Vagina (tissue), 2 donors: ENCODE measurements around the gene NEXN. TPM values are rescaled to one million over a fixed set of nuclear protein-coding genes. Genes with fewer than 3 reads are reported as not detected.

Experiments
- DNase-seq, 2 donors: peaks; one replicate each; pipeline ENCODE4 v3.0.0-alpha.2; 2017; ENCODE audit errors: extremely low spot score in 2 of 2
- H3K27ac ChIP-seq: fragments of 200-600 bp; sonication (generic); one replicate; pipeline ENCODE4 v1.5.1; 2019
- H3K27me3 ChIP-seq: fragments of 200-600 bp; sonication (generic); one replicate; pipeline ENCODE4 v1.5.1; 2019
- H3K36me3 ChIP-seq, 2 donors: fragments of 200-600 bp; sonication (generic); one replicate each; pipeline ENCODE4 v1.5.1; 2017 to 2019
- H3K4me1 ChIP-seq: fragments of 200-600 bp; sonication (generic); one replicate; pipeline ENCODE4 v1.5.1; 2019
- H3K4me3 ChIP-seq, 2 donors: fragments of 200-600 bp; sonication (generic); 1 replicate in 1 of 2; 2 replicates in 1 of 2; pipeline ENCODE4 v1.5.1; 2016 to 2019
- H3K9me3 ChIP-seq: fragments of 200-600 bp; sonication (generic); one replicate; pipeline ENCODE4 v1.5.1; 2019
- POLR2A ChIP-seq, 2 donors: fragments of 450-650 bp; IDR thresholded peaks; one replicate each; pipeline ENCODE4 v1.6.1; 2017; ENCODE audit warnings: antibody characterized with exemption in 2 of 2, mild to moderate bottlenecking in 2 of 2, moderate library complexity in 2 of 2
- POLR2AphosphoS5 ChIP-seq, 2 donors: sonication (generic); formaldehyde crosslinking; IDR thresholded peaks; one replicate each; pipeline ENCODE4 v1.9.0; 2017; ENCODE audit warnings: antibody characterized with exemption in 2 of 2, mild to moderate bottlenecking in 2 of 2, low read depth in 1 of 2; ENCODE audit not compliant: insufficient read depth in 1 of 2
- intact Hi-C: fragments of 100-400 bp; cut with DNase I; formaldehyde crosslinking; loops from one replicate; pipeline ENCODE4 v1.15.1; 2023
- total RNA-seq: library from RNA; depleted of rRNA; stranded (reverse); fragments of >200 nt; gene quantifications from one replicate; pipeline ENCODE4 v1.2.3, GENCODE V29; 2016
- TF ChIP-seq, protein P1 (sequence below), 3 experiments: fragments of 450-650 bp in 2 of 3; fragments of 200-600 bp in 1 of 3; sonication (generic) in 1 of 3; IDR thresholded peaks; one replicate each; pipeline ENCODE4 v1.5.1; 2017 to 2019; ENCODE audit warnings: antibody characterized with exemption in 3 of 3, mild to moderate bottlenecking in 2 of 3, moderate library complexity in 2 of 3

Gene NEXN
- total RNA-seq, 1 donor from 2014 or later: 20.1 TPM

DNA sequence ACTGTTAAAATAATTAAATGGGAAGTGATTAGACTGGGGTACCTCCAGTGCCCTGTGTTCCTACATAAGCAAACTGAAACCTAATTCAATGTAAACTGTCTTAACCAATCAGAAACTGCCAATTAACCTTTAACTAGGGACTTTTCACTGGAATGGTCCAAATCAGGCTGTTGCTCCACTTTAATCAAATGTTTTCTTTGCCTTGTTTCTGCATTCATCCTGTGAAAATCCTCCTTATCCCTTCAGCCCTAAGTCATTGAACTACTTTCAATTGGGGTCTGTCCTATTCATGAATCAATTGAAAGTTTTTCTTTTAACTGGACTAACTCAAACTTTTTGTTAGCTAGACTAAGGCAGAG is 95.6 kb downstream of the NEXN start:
- Histone ChIP-seq H3K27me3 (no peaks in the 10 kb centered on the region), H3K36me3 (no peaks in the 10 kb centered on the region), H3K4me3 (no peak overlapping the region), H3K4me1 (peaks cover 9% of the 10 kb centered on the region), H3K9me3 (no peaks in the 10 kb centered on the region), H3K27ac (no peak overlapping the region)
- TF ChIP-seq POLR2AphosphoS5 (IDR thresholded peaks at IDR 0.05; ENCODE audit: insufficient read depth in 1 of 2, low read depth in 1 of 2) (no peak), POLR2A (IDR thresholded peaks at IDR 0.05) (no peak)
- intact Hi-C loops: no loop called here
- DNase-seq: no peak

DNA sequence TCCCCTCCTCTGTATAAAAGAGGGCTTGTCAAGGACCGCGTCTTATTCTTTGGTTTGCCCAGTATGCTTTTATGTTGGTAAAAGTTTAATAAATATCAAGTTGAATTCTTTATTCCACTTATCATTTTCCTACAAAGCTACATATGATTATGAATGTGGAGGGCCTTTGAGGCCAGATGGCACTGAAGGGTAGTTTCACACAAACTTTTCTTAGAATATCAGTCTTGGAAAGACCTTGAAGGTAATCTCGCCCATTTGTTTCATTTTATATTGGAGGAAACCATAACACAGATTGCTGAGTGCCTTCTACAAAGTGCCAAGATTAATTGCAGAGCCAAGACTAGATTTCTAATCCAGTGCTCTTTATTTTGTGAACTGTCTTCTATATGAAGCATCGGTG is 96.2 kb downstream of the NEXN start:
- no peaks in the 10 kb centered on the region for H3K9me3 ChIP-seq
- intact Hi-C loops: no loop called here
- no peak overlapping the region for H3K4me3 ChIP-seq
- no peaks in the 10 kb centered on the region for H3K36me3 ChIP-seq
- DNase-seq: no peak
- H3K4me1 ChIP-seq: peaks cover 9% of the 10 kb centered on the region
- H3K27ac ChIP-seq: no peak overlapping the region
- no peaks in the 10 kb centered on the region for H3K27me3 ChIP-seq
- TF ChIP-seq POLR2A (IDR thresholded peaks at IDR 0.05): no peak
- TF ChIP-seq, protein P1, sequence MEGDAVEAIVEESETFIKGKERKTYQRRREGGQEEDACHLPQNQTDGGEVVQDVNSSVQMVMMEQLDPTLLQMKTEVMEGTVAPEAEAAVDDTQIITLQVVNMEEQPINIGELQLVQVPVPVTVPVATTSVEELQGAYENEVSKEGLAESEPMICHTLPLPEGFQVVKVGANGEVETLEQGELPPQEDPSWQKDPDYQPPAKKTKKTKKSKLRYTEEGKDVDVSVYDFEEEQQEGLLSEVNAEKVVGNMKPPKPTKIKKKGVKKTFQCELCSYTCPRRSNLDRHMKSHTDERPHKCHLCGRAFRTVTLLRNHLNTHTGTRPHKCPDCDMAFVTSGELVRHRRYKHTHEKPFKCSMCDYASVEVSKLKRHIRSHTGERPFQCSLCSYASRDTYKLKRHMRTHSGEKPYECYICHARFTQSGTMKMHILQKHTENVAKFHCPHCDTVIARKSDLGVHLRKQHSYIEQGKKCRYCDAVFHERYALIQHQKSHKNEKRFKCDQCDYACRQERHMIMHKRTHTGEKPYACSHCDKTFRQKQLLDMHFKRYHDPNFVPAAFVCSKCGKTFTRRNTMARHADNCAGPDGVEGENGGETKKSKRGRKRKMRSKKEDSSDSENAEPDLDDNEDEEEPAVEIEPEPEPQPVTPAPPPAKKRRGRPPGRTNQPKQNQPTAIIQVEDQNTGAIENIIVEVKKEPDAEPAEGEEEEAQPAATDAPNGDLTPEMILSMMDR (IDR thresholded peaks at IDR 0.05): no peak
- no peak for TF ChIP-seq POLR2AphosphoS5 (IDR thresholded peaks at IDR 0.05; ENCODE audit: insufficient read depth in 1 of 2, low read depth in 1 of 2)

DNA sequence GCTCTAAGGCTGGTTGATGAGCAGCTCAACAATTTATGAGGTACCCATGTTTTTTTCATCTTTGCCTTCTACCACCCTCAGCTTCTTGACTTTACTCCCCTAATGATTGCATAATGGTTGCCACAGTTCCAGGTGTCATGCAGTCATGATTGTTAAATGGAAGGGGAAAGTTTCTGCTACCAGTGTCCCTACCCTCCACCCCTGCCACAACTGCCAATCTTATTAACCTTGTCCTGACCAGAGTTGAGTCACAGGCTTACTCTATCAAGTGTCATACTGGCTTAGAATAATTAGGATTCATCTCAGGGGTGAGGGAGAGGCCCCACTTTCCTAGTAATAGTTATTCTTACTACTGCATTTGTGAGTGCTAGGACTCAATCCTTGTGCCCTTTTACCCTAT is 98.4 kb downstream of the NEXN start:
- no peak for DNase-seq
- intact Hi-C loops: no loop called here
- no peaks in the 10 kb centered on the region for H3K27me3 ChIP-seq
- no peaks in the 10 kb centered on the region for H3K36me3 ChIP-seq
- no peak overlapping the region for H3K27ac ChIP-seq
- TF ChIP-seq, protein P1 (IDR thresholded peaks at IDR 0.05): no peak
- no peak for TF ChIP-seq POLR2AphosphoS5 (IDR thresholded peaks at IDR 0.05; ENCODE audit: insufficient read depth in 1 of 2, low read depth in 1 of 2)
- no peak for TF ChIP-seq POLR2A (IDR thresholded peaks at IDR 0.05)
- H3K9me3 ChIP-seq: no peaks in the 10 kb centered on the region
- H3K4me3 ChIP-seq: no peak overlapping the region
- H3K4me1 ChIP-seq: peaks cover 3% of the 10 kb centered on the region

DNA sequence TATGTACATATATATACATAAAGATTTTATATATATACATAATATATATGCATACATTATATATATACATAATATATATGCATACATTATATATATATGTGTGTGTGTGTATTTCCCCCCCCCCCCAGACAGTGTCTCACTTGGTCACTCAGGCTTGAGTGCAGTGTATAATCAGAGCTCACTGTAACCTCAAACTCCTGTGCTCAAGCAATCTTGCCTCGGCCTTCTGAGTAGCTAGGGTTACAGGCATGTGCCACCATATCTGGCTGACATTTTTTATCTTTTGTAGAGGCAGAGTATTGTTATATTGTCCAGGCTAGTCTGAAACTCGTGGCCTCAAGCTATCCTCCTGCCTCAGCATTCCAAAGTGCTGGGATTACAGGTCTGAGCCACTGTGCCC is 99.5 kb downstream of the NEXN start:
- Histone ChIP-seq H3K4me3 (no peak overlapping the region), H3K36me3 (no peaks in the 10 kb centered on the region), H3K9me3 (no peaks in the 10 kb centered on the region), H3K27me3 (no peaks in the 10 kb centered on the region), H3K4me1 (no peaks in the 10 kb centered on the region), H3K27ac (no peak overlapping the region)
- intact Hi-C loops: no loop called here
- no peak for TF ChIP-seq POLR2AphosphoS5 (IDR thresholded peaks at IDR 0.05; ENCODE audit: insufficient read depth in 1 of 2, low read depth in 1 of 2)
- TF ChIP-seq, protein P1 (IDR thresholded peaks at IDR 0.05): no peak
- TF ChIP-seq POLR2A (IDR thresholded peaks at IDR 0.05): no peak
- no peak for DNase-seq

DNA sequence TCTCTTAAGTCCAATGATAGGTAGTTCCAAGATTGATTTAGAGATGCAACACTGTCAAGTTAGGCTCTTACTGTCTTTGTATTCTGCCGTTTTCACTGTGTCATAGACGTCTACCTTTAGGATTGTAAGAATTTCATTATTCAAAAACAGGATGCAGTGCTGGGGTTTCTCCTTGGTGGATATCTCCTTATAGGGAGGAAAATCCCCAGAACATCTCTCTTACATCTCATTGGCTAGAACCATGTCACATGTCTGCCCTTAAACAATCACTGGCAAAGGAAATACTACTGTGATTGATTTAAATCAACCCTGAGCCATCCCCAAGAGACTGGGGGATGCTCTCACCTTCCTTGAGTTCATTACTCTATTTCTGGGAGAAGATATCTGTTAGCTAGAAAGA is 101.3 kb downstream of the NEXN start:
- TF ChIP-seq POLR2AphosphoS5 (IDR thresholded peaks at IDR 0.05; ENCODE audit: insufficient read depth in 1 of 2, low read depth in 1 of 2): no peak
- Histone ChIP-seq H3K27ac (no peak overlapping the region), H3K36me3 (peaks cover 0 to 7% of the 10 kb centered on the region in 2 donors), H3K4me3 (no peak overlapping the region), H3K27me3 (no peaks in the 10 kb centered on the region), H3K4me1 (no peaks in the 10 kb centered on the region), H3K9me3 (no peaks in the 10 kb centered on the region)
- DNase-seq: no peak
- intact Hi-C loops: no loop called here

DNA sequence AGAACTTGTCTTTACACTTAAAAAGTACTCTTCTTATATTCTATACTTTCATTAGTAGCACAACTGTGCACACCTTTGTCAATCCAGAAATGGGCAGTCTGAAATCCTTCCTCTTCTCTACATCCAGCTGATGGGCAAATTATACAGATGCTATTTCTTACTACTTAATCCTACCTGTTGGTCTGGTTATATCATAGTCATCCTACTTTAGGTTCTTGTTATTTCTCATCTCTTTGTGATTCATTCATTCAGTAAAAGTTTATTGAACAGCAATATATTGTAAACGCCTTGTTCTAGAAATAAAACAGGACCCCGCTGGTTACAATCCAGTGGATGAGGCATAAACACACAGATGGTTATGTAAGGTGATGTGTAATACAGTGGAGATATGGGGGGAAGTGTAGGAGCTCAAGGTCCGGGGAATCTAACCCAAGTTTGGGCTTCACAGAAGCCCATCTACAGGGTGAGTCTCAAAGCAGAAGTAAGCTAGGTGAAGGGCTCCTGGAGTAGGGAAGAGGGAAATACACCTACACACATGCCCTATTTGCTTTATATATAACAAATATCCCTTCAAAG is 102.3 kb downstream of the NEXN start:
- Histone ChIP-seq H3K27me3 (no peaks in the 10 kb centered on the region), H3K4me3 (no peak overlapping the region), H3K27ac (no peak overlapping the region), H3K36me3 (peaks cover 0 to 7% of the 10 kb centered on the region in 2 donors), H3K9me3 (no peaks in the 10 kb centered on the region), H3K4me1 (no peaks in the 10 kb centered on the region)
- intact Hi-C loops: no loop called here
- TF ChIP-seq POLR2AphosphoS5 (IDR thresholded peaks at IDR 0.05; ENCODE audit: insufficient read depth in 1 of 2, low read depth in 1 of 2) (peak in 1 of 2 donors; percentile 18), POLR2A (IDR thresholded peaks at IDR 0.05) (no peak)
- no peak for DNase-seq
